Stimulated activated naive CD8-positive, alpha-beta T cell treated with anti-CD3 and anti-CD28 coated beads, Interleukin-15, amount 100 ng/mL, for 72 hours (primary cell): ENCODE measurements around the gene CMTM1.

Experiments used
- ATAC-seq: fragments of 150-1000 bp; cut with Tn5 transposase; 2 replicates; pipeline ENCODE4 v1.10.0; 2021; ENCODE audit warnings: mild to moderate bottlenecking, moderate library complexity
- DNase-seq, 2 donors: peaks; one replicate each; pipeline ENCODE4 v3.0.0; 2021 to 2022
- H3K27ac Mint-ChIP-seq, 2 donors: one replicate each; pipeline ENCODE4 v1.8.0; 2022; ENCODE audit warnings: mild to moderate bottlenecking in 2 of 2, mixed read lengths in 2 of 2, moderate library complexity in 2 of 2
- H3K27me3 Mint-ChIP-seq: one replicate; pipeline ENCODE4 v1.8.0; 2022; ENCODE audit warnings: mixed read lengths
- H3K4me1 Mint-ChIP-seq: one replicate; pipeline ENCODE4 v1.8.0; 2022; ENCODE audit warnings: mild to moderate bottlenecking, mixed read lengths
- H3K4me3 Mint-ChIP-seq, 2 donors: one replicate each; pipeline ENCODE4 v1.8.0; 2022; ENCODE audit warnings: mild to moderate bottlenecking in 2 of 2, mixed read lengths in 2 of 2, moderate library complexity in 1 of 2
- H3K9me3 Mint-ChIP-seq, 2 donors: one replicate each; pipeline ENCODE4 v1.8.0; 2022; ENCODE audit warnings: mixed read lengths in 2 of 2

The CMTM1 gene

GRCh38 chr16:66525396-66526180 lies 40.7 kb upstream of the CMTM1 start:
- H3K27me3 Mint-ChIP-seq, result no peaks in the 10 kb centered on the region
- H3K9me3 Mint-ChIP-seq, result no peaks in the 10 kb centered on the region
- H3K27ac Mint-ChIP-seq, result no peak overlapping the region
- DNase-seq, result no peak
- peaks cover 89% of the 10 kb centered on the region for H3K4me1 Mint-ChIP-seq
- ATAC-seq, result no peak
- no peak overlapping the region for H3K4me3 Mint-ChIP-seq

DNA sequence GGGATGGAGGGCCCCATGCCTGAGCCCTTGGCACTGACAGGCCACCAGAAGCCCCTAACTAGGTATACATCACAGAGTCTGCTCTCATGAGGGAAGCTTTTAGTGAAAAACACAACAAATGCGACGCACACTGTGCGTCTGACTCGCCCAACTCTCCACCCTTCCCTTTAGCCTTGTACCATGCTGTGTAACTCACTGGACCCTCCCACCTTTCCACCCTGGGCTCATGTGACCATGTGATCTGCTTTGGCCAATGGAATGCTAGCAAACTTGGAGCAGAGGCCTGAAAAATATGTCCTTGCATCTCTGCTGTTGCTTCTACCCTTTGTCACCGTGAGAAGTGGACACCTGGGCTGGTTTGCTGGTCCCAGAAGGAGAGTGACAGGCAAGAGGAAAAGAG lies 37.9 kb upstream of the CMTM1 start:
- no peak overlapping the region for H3K4me3 Mint-ChIP-seq
- H3K4me1 Mint-ChIP-seq, result peaks cover 62% of the 10 kb centered on the region
- DNase-seq, result no peak
- no peaks in the 10 kb centered on the region for H3K27me3 Mint-ChIP-seq
- no peaks in the 10 kb centered on the region for H3K9me3 Mint-ChIP-seq
- ATAC-seq, result no peak
- no peak overlapping the region for H3K27ac Mint-ChIP-seq

DNA sequence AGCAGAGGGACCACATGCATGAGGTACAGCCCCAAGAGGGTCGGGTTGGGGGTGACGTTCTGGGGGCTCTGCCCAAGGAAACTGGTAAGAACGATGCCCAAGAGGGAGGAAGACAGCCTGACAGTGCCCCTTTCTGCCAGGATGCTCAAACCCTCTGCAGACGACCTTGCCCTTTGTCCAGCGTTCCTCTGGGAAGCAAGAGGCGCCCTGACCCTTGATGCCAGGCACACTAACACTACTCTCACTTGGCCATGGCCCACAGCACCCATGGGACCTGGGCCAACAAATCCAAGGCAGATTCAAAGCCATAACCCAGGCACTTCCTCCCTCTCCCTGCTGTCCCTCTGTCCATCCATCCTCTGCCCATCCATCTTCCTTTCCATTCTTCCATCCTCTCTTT lies 36.8 kb upstream of the CMTM1 start:
- no peak overlapping the region for H3K4me3 Mint-ChIP-seq
- no peak for ATAC-seq

GRCh38 chr16:66534376-66534799 lies 31.9 kb upstream of the CMTM1 start:
- DNase-seq (no peak), ATAC-seq (no peak)
- H3K4me1 Mint-ChIP-seq, result peaks cover 12% of the 10 kb centered on the region
- H3K27me3 Mint-ChIP-seq, result no peaks in the 10 kb centered on the region
- H3K27ac Mint-ChIP-seq, result no peak overlapping the region
- H3K9me3 Mint-ChIP-seq, result no peaks in the 10 kb centered on the region
- no peak overlapping the region for H3K4me3 Mint-ChIP-seq

More for the DNA sequence above, 36.8 kb upstream of the CMTM1 start:
- H3K4me1 Mint-ChIP-seq, result peaks cover 50% of the 10 kb centered on the region
- DNase-seq, result no peak
- no peak overlapping the region for H3K27ac Mint-ChIP-seq
- H3K9me3 Mint-ChIP-seq, result no peaks in the 10 kb centered on the region
- no peaks in the 10 kb centered on the region for H3K27me3 Mint-ChIP-seq

DNA sequence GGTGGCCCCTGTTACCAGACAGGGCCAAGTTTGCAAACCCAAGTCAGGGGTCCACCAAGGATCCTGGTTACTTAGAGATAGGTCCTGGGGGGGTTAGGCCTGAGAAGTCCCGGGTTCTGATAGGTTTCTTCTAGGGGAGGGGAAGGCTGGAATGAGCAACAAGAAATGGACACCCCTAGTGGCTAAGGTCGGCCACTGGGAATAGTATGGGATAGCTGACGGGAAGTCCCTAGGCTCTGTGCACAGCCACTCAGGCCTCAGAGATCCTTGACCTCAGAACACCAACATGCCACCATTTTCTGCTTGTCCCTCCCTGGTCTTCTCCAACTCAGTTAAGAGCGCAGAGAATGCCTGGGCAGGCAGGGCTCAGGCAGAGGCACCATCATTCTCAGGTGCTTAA lies 29.7 kb upstream of the CMTM1 start:
- peaks cover 16% of the 10 kb centered on the region for H3K4me1 Mint-ChIP-seq
- no peaks in the 10 kb centered on the region for H3K9me3 Mint-ChIP-seq
- H3K27ac Mint-ChIP-seq, result no peak overlapping the region
- no peak overlapping the region for H3K4me3 Mint-ChIP-seq
- ATAC-seq (no peak), DNase-seq (no peak)
- no peaks in the 10 kb centered on the region for H3K27me3 Mint-ChIP-seq

GRCh38 chr16:66537236-66537635 lies 29.0 kb upstream of the CMTM1 start:
- no peak overlapping the region for H3K27ac Mint-ChIP-seq
- H3K27me3 Mint-ChIP-seq, result no peaks in the 10 kb centered on the region
- no peak overlapping the region for H3K4me3 Mint-ChIP-seq
- ATAC-seq, result no peak
- no peaks in the 10 kb centered on the region for H3K9me3 Mint-ChIP-seq
- DNase-seq, result no peak
- peaks cover 16% of the 10 kb centered on the region for H3K4me1 Mint-ChIP-seq

GRCh38 chr16:66538910-66539309 lies 27.3 kb upstream of the CMTM1 start:
- DNase-seq (no peak), ATAC-seq (no peak)
- H3K4me3 Mint-ChIP-seq, result no peak overlapping the region
- H3K4me1 Mint-ChIP-seq, result peaks cover 20% of the 10 kb centered on the region
- H3K27ac Mint-ChIP-seq, result no peak overlapping the region
- no peaks in the 10 kb centered on the region for H3K27me3 Mint-ChIP-seq
- H3K9me3 Mint-ChIP-seq, result no peaks in the 10 kb centered on the region

- no peak for ATAC-seq
- no peaks in the 10 kb centered on the region for H3K9me3 Mint-ChIP-seq
- H3K4me3 Mint-ChIP-seq, result no peak overlapping the region
These were observed 26.4 kb upstream of the CMTM1 start for GRCh38 chr16:66539623-66540469.

GRCh38 chr16:66541388-66542355 lies 24.6 kb upstream of the CMTM1 start:
- Mint-ChIP-seq H3K4me3 (no peak overlapping the region), H3K27ac (no peak overlapping the region)
- ATAC-seq, result no peak

More at GRCh38 chr16:66539623-66540469, 26.4 kb upstream of the CMTM1 start:
- no peak overlapping the region for H3K27ac Mint-ChIP-seq
- no peaks in the 10 kb centered on the region for H3K27me3 Mint-ChIP-seq
- peaks cover 26% of the 10 kb centered on the region for H3K4me1 Mint-ChIP-seq
- no peak for DNase-seq

GRCh38 chr16:66542396-66542795 lies 23.8 kb upstream of the CMTM1 start:
- H3K4me3 Mint-ChIP-seq, result no peak overlapping the region
- H3K9me3 Mint-ChIP-seq, result no peaks in the 10 kb centered on the region
- DNase-seq (no peak), ATAC-seq (no peak)
- no peaks in the 10 kb centered on the region for H3K27me3 Mint-ChIP-seq
- H3K4me1 Mint-ChIP-seq, result peaks cover 32% of the 10 kb centered on the region
- H3K27ac Mint-ChIP-seq, result no peak overlapping the region

More at GRCh38 chr16:66541388-66542355, 24.6 kb upstream of the CMTM1 start:
- Mint-ChIP-seq H3K27me3 (no peaks in the 10 kb centered on the region), H3K9me3 (no peaks in the 10 kb centered on the region), H3K4me1 (peaks cover 26% of the 10 kb centered on the region)
- no peak for DNase-seq

DNA sequence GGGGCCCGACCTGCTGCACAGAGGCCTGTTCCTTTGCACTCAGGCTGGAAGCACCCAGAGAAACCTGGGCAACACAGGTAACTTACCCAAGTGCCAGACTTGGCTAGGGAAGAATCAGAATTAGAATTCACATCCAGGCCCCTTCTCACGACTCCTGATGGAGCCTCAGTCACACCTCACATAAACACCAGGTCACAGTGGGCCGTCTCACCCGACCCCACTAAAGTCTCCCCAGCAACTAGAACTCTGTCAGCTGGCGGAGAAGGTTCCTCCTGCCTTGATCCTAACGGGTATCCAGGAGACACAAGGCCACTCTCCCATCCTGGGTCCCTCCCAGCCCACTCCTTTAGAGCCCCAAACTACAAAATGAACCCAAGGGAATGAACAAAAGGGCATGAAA lies 22.7 kb upstream of the CMTM1 start:
- no peak for DNase-seq
- Mint-ChIP-seq H3K27me3 (no peaks in the 10 kb centered on the region), H3K4me1 (peaks cover 43% of the 10 kb centered on the region), H3K9me3 (no peaks in the 10 kb centered on the region), H3K27ac (peak overlapping the region in 1 of 2 donors; percentile 23), H3K4me3 (no peak overlapping the region)
- no peak for ATAC-seq

GRCh38 chr16:66544016-66544757 lies 22.1 kb upstream of the CMTM1 start:
- no peak for DNase-seq
- Mint-ChIP-seq H3K4me1 (peaks cover 46% of the 10 kb centered on the region), H3K4me3 (no peak overlapping the region), H3K27me3 (no peaks in the 10 kb centered on the region), H3K27ac (no peak overlapping the region), H3K9me3 (no peaks in the 10 kb centered on the region)
- ATAC-seq, result no peak

DNA sequence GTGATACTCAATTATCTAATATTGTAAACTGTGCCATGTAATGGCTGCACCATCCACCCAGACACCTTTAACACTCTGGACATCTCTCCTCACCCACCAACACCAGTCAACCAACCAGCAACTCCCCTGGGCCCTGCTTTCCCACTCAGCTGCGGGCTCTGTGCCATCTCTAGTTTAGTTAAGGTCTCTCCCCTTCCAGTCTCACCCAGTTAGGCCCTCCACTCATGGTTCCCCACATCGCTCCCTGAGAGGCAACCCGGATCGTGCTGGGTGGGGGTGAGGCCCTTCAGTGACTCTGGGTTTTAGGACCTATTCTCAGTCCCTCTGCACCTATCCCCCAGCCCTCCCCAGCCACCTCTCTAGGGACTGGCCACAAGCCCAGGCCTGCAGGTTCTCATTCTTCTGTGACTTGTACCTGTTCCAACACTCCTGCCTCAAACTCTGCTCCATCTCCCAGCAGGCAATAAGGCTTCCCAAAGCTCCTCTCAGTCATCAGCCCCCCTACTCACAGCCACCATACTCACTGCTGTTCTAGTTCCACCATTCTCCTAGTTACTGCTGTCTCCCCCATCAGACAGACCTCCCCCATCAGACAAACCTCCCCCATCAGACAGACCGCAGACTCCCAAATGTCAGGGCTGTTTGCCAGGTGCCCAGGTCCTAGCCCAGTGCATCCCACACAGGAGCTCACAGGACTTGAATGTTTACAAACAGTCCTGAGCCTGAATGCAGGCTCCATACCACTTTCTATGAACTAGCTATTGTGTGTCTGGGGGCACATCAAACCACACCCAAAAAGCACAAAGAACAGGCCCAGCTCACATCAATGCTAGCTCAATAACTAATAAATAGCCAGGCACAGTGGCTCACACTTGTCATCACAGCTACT lies 18.9 kb upstream of the CMTM1 start:
- Mint-ChIP-seq H3K9me3 (no peaks in the 10 kb centered on the region), H3K27ac (peak overlapping the region; percentile 7 to 41), H3K27me3 (no peaks in the 10 kb centered on the region), H3K4me1 (peaks cover 55% of the 10 kb centered on the region), H3K4me3 (no peak overlapping the region)
- ATAC-seq (no peak), DNase-seq (no peak)

DNA sequence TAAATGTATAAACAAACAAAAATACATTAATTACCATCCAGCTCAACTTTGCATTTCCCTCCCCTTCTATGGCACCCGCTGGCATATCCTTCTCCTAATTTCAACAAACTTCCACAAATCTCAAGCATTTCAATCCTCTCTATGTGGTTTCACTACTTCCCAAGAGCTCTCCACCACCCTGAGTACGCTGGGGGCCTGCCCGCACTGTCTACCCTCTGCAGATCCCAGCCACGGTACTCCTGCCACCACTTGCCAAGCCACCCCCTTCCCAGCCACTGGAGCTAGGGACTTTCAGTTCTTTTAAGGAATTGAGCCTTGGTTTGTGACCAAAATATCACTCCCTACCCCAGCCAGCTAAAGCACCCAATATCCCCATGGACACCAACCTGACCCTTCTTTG lies 18.2 kb upstream of the CMTM1 start:
- Mint-ChIP-seq H3K9me3 (no peaks in the 10 kb centered on the region), H3K27me3 (no peaks in the 10 kb centered on the region), H3K4me3 (no peak overlapping the region), H3K27ac (peak overlapping the region in 1 of 2 donors; percentile 89), H3K4me1 (peaks cover 60% of the 10 kb centered on the region)
- DNase-seq (no peak), ATAC-seq (no peak)
